Panc1 (cell line): ENCODE results near the gene PLEKHA8. TPM values are rescaled to one million over a fixed set of nuclear protein-coding genes. Genes with fewer than 3 reads are reported as not detected.
"Not testable (repeated sequence)": the region's sequence is repeated elsewhere in the genome, so short reads cannot be mapped to it uniquely, and the experiment has no call there.

Source experiments
- ATAC-seq: fragments of 200-7000 bp; cut with Tn5 transposase; 2 replicates; pipeline ENCODE4 v1.9.1; 2020; ENCODE audit warnings: mild to moderate bottlenecking, moderate library complexity
- BruUV-seq: library from RNA; stranded (reverse); fragments of 400-500 nt; replicated peaks from 2 replicates; lab custom pipeline; 2021; lab: Mats Ljungman, UMichigan
- CTCF ChIA-PET: fragments of 300-600 bp; sonication (Branson Sonifier 250); formaldehyde crosslinking; loops from one replicate; lab custom pipeline; 2022; ENCODE audit warnings: antibody characterized with exemption; lab: Charles Lee
- POLR2A ChIA-PET: fragments of 300-600 bp; sonication (Branson Sonifier 250); formaldehyde crosslinking; loops from one replicate; lab custom pipeline; 2022; ENCODE audit warnings: antibody characterized with exemption; lab: Charles Lee
- DNase-seq: peaks from one replicate; pipeline ENCODE4 v3.0.0-alpha.2; 2010; ENCODE audit warnings: low read depth, low spot score
- H3K27ac ChIP-seq: 2 replicates; pipeline ENCODE4 v1.5.1; 2011; ENCODE audit warnings: mild to moderate bottlenecking, low read length, inconsistent platforms
- H3K27me3 ChIP-seq: fragments of 200-500 bp; sonication (Bioruptor generic); 2 replicates; pipeline ENCODE4 v1.6.0; 2014; ENCODE audit warnings: low read length, inconsistent platforms; ENCODE audit not compliant: control insufficient read depth, insufficient read depth
- H3K36me3 ChIP-seq: fragments of 200-500 bp; sonication (Bioruptor generic); 2 replicates; pipeline ENCODE4 v1.5.1; 2014; ENCODE audit warnings: inconsistent platforms, mild to moderate bottlenecking, low read length, moderate library complexity; ENCODE audit not compliant: control insufficient read depth, insufficient read depth
- H3K4me1 ChIP-seq: 2 replicates; pipeline ENCODE4 v1.5.1; 2011; ENCODE audit warnings: inconsistent platforms, mild to moderate bottlenecking, low read length, moderate library complexity; ENCODE audit not compliant: control insufficient read depth, insufficient read depth
- H3K4me3 ChIP-seq, 2 experiments: 2 replicates each; pipeline ENCODE4 v1.5.1; 2011 to 2012; ENCODE audit warnings: low read depth in 2 of 2, low read length in 2 of 2, mild to moderate bottlenecking in 2 of 2, inconsistent platforms in 1 of 2, moderate library complexity in 1 of 2
- H3K9me3 ChIP-seq: fragments of 200-500 bp; sonication (Bioruptor generic); 2 replicates; pipeline ENCODE4 v1.5.1; 2014; ENCODE audit warnings: low read depth, mild to moderate bottlenecking, inconsistent platforms, low read length, moderate library complexity; ENCODE audit not compliant: control insufficient read depth, insufficient read depth
- POLR2AphosphoS5 ChIP-seq: IDR thresholded peaks from 2 replicates; pipeline ENCODE4 v1.6.1; 2012; ENCODE audit warnings: mild to moderate bottlenecking, low read depth, low read length, moderate library complexity
- SIN3A ChIP-seq: IDR thresholded peaks from 2 replicates; pipeline ENCODE4 v1.6.1; 2012; ENCODE audit warnings: low read depth, mild to moderate bottlenecking, low read length, moderate library complexity, borderline replicate concordance; ENCODE audit not compliant: insufficient read depth
- TCF7L2 ChIP-seq: IDR thresholded peaks from 2 replicates; pipeline ENCODE4 v1.6.1; 2011; ENCODE audit warnings: mild to moderate bottlenecking, low read depth, low read length, inconsistent platforms
- in situ Hi-C: cut with HindIII; loops from 2 replicates; pipeline ENCODE4 v1.10.0; 2016; ENCODE audit warnings: low sequenced_read_pairs, low pct_unique_long_range_greater_than_20kb
- intact Hi-C: fragments of 100-400 bp; cut with micrococcal nuclease; formaldehyde crosslinking; loops from one replicate; pipeline ENCODE4 v1.10.0; 2022; ENCODE audit not compliant: unreplicated experiment
- total RNA-seq: library from RNA; stranded (reverse); gene quantifications from one replicate; pipeline ENCODE4 v1.2.1, GENCODE V29; 2021; ENCODE audit not compliant: unreplicated experiment
- TF ChIP-seq, protein P1 (sequence below): fragments of 450-650 bp; IDR thresholded peaks from 2 replicates; pipeline ENCODE4 v1.5.1; 2017; ENCODE audit warnings: mild to moderate bottlenecking
- TF ChIP-seq, protein P2 (sequence below), 2 experiments: IDR thresholded peaks; 2 replicates each; pipeline ENCODE4 v1.6.1; 2011 to 2012; ENCODE audit warnings: low read depth in 2 of 2, control low read depth in 1 of 2, low read length in 1 of 2, mild to moderate bottlenecking in 1 of 2, moderate library complexity in 1 of 2; ENCODE audit not compliant: insufficient read depth in 1 of 2

The PLEKHA8 gene
- total RNA-seq, 1 experiment from 2014 or later: 20.7 TPM

DNA sequence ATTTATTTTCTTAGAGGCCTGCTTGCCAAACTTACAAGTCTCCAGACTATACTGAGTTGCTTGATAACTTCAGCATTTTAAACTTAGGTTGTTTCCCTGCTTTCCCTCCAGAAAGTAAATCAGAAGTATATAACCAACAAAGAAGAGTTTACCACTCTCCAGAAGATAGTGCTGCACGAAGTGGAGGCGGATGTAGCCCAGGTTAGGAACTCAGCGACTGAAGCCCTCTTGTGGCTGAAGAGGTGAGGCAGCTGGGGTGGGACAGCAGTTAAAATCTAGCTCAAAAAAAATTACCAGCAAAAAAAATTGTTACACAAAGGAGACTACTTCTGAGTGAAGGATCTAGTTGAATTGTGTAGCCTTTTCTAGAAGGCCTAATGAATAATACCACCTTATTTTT is 33.6 kb downstream of the PLEKHA8 start:
- intact Hi-C loops: loop anchor here (2.0 to 5.0 kb wide), 3 partner anchors 74 to 183 kb away; partner anchors contain the start of gene SCRN1
- H3K4me3 ChIP-seq, H3K27me3 ChIP-seq, H3K27ac ChIP-seq, in situ Hi-C loops, BruUV-seq, H3K9me3 ChIP-seq, H3K4me1 ChIP-seq, H3K36me3 ChIP-seq: not testable (repeated sequence)
- TF ChIP-seq, protein P1, sequence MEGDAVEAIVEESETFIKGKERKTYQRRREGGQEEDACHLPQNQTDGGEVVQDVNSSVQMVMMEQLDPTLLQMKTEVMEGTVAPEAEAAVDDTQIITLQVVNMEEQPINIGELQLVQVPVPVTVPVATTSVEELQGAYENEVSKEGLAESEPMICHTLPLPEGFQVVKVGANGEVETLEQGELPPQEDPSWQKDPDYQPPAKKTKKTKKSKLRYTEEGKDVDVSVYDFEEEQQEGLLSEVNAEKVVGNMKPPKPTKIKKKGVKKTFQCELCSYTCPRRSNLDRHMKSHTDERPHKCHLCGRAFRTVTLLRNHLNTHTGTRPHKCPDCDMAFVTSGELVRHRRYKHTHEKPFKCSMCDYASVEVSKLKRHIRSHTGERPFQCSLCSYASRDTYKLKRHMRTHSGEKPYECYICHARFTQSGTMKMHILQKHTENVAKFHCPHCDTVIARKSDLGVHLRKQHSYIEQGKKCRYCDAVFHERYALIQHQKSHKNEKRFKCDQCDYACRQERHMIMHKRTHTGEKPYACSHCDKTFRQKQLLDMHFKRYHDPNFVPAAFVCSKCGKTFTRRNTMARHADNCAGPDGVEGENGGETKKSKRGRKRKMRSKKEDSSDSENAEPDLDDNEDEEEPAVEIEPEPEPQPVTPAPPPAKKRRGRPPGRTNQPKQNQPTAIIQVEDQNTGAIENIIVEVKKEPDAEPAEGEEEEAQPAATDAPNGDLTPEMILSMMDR: peak; percentile 84
- ChIA-PET CTCF (interaction anchor here (0.6 to 1.5 kb wide), 13 partner anchors 11 to 315 kb away, joined by 3 to 9 read pairs (median 3); no protein-coding TSS in a partner anchor), POLR2A (interaction anchor here (0.7 kb wide), 1 partner anchor 85 kb away, joined by 4 read pairs; no protein-coding TSS in a partner anchor)
- DNase-seq (peak; percentile 24), ATAC-seq (peak; percentile 98)

DNA sequence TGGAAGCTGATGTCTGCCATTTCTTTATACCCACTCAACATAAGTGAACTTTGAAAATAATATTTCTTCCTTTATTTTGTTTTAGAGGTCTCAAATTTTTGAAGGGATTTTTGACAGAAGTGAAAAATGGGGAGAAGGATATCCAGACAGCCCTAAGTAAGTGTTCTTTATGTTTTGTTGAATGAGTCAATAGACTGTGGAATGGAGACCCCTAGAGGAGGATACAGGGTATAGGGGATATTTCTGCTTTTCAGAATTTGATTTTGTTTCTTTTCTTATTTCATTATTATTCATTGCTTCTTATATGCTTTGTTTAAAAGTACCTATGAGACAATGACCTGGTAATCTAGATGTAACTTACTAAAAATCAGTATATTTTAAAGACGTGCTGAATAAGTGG is 34.4 kb downstream of the PLEKHA8 start:
- CTCF ChIA-PET: interaction anchor here (0.6 to 1.5 kb wide), 5 partner anchors 13 to 337 kb away, joined by 3 to 5 read pairs (median 3); no protein-coding TSS in a partner anchor
- in situ Hi-C loops: no loop called here
- no TSS peak for BruUV-seq
- POLR2A ChIA-PET: no interaction called here
- no peak for TF ChIP-seq POLR2AphosphoS5
- TF ChIP-seq, protein P1: peak; percentile 44; the same call in 1 of the 2 replicates
- ATAC-seq: peak; percentile 85
- H3K27ac ChIP-seq: no peak overlapping the region
- DNase-seq: peak; percentile 17
- intact Hi-C loops: loop anchor here (5.0 kb wide), 2 partner anchors 75 to 115 kb away; partner anchors contain the start of gene SCRN1
- peaks cover 5% of the 10 kb centered on the region for H3K36me3 ChIP-seq
- H3K27me3 ChIP-seq: no peaks in the 10 kb centered on the region
- H3K9me3 ChIP-seq: no peaks in the 10 kb centered on the region
- no peak overlapping the region for H3K4me3 ChIP-seq
- H3K4me1 ChIP-seq: no peaks in the 10 kb centered on the region

DNA sequence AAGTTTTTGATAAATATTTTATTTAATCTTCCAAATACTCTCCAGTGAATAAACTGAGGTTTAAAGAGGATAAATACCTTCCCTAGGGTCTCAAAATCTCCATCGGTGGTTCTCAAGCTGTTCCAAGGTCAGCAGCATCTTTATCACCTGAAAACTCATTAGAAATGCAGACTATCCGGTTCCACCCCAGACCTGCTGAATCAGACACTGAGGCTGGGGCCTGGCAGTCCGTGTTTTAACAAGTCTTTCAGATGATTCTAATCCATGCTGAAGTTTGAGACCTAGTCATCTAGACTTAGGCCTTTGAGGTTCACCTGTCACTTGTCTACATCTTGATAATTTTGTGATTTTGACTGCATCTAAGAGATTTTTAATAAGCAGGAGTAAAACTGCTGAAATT is 37.5 kb downstream of the PLEKHA8 start:
- Histone ChIP-seq H3K36me3 (peaks cover 5% of the 10 kb centered on the region), H3K27ac (no peak overlapping the region), H3K27me3 (no peaks in the 10 kb centered on the region), H3K4me3 (no peak overlapping the region), H3K9me3 (no peaks in the 10 kb centered on the region), H3K4me1 (no peaks in the 10 kb centered on the region)
- ATAC-seq (no peak), DNase-seq (no peak)
- intact Hi-C loops: no loop called here
- TF ChIP-seq POLR2AphosphoS5 (no peak), SIN3A (no peak), TCF7L2 (no peak)
- TF ChIP-seq, protein P1: no peak
- TF ChIP-seq, protein P2, sequence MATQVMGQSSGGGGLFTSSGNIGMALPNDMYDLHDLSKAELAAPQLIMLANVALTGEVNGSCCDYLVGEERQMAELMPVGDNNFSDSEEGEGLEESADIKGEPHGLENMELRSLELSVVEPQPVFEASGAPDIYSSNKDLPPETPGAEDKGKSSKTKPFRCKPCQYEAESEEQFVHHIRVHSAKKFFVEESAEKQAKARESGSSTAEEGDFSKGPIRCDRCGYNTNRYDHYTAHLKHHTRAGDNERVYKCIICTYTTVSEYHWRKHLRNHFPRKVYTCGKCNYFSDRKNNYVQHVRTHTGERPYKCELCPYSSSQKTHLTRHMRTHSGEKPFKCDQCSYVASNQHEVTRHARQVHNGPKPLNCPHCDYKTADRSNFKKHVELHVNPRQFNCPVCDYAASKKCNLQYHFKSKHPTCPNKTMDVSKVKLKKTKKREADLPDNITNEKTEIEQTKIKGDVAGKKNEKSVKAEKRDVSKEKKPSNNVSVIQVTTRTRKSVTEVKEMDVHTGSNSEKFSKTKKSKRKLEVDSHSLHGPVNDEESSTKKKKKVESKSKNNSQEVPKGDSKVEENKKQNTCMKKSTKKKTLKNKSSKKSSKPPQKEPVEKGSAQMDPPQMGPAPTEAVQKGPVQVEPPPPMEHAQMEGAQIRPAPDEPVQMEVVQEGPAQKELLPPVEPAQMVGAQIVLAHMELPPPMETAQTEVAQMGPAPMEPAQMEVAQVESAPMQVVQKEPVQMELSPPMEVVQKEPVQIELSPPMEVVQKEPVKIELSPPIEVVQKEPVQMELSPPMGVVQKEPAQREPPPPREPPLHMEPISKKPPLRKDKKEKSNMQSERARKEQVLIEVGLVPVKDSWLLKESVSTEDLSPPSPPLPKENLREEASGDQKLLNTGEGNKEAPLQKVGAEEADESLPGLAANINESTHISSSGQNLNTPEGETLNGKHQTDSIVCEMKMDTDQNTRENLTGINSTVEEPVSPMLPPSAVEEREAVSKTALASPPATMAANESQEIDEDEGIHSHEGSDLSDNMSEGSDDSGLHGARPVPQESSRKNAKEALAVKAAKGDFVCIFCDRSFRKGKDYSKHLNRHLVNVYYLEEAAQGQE (IDR thresholded peaks at IDR 0.05; ENCODE audit: insufficient read depth in 1 of 2, low read depth in 2 of 2, low read length in 1 of 2): no peak
- ChIA-PET POLR2A (no interaction called here), CTCF (no interaction called here)
- in situ Hi-C loops: no loop called here
- BruUV-seq: no TSS peak
